Femur (tissue), 1 donor: ENCODE results near the gene RNF31.

Source experiments
- DNase-seq: peaks from one replicate; pipeline ENCODE4 v3.0.0-alpha.2; 2017

The RNF31 gene

DNA sequence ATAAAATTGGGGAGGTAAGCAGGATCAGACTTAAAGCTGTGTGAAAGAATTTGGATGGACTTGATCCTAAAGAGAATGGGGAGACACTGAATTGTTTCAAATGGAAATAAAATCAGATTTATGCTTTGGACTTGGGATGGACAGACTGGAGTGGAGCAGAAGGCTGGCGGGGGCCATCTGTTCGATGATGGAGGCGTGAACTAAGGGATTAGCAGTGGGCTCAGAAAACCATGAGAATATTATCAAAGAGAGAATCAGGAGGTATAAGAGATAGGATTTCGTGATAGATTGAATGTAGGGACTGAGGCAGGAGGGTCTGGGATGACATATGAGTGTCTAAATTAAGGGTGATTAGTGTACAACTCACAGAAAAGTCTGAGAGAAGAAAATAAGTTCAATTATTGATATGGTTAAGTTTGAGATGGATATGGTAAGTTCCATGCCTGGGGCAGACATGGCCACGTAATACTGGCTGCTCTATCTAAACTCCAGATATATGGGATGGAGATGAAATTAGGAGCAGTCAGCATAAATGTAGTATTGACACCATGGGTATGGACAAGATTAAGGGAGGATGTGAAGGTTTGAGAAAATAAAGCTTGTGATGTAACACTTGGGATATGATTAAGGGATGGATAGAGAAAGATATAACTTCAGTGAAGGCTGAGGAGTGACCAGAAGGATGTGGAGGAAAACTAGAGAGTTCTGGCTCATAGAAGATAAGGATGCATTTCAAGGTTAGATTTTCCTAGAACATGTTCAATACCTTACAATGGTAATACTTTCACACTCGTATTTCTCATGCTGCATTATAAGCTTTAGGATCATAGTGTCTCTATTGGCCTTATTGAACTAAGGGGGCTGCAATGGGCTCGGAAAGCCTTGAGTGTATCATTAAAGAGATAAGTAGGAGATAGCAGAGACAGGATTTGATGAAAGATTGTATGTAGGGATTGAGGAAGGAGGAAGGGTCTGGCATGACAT is 57.2 kb downstream of the RNF31 start:
- DNase-seq = no peak

GRCh38 chr14:24206260-24207103 is 59.2 kb downstream of the RNF31 start:
- DNase-seq = no peak

GRCh38 chr14:24207104-24207551 is 59.8 kb downstream of the RNF31 start:
- DNase-seq = no peak

- DNase-seq = no peak
Measured at GRCh38 chr14:24207625-24208024, 60.3 kb downstream of the RNF31 start.
